ENCODE measurements around the gene SLC6A12. TPM values are rescaled to one million over a fixed set of nuclear protein-coding genes. Genes with fewer than 3 reads are reported as not detected.

SLC6A12 gene
- polyA plus RNA-seq, 3 donors: 11.7 to 19.5 (median 15.0) TPM

GRCh38 chr12:172732-173161 is 41.2 kb downstream of the SLC6A12 start:
- no peak for DNase-seq (ENCODE audit: extremely low read depth in 1 of 11, low read depth in 9 of 11, low spot score in 4 of 11)

DNA sequence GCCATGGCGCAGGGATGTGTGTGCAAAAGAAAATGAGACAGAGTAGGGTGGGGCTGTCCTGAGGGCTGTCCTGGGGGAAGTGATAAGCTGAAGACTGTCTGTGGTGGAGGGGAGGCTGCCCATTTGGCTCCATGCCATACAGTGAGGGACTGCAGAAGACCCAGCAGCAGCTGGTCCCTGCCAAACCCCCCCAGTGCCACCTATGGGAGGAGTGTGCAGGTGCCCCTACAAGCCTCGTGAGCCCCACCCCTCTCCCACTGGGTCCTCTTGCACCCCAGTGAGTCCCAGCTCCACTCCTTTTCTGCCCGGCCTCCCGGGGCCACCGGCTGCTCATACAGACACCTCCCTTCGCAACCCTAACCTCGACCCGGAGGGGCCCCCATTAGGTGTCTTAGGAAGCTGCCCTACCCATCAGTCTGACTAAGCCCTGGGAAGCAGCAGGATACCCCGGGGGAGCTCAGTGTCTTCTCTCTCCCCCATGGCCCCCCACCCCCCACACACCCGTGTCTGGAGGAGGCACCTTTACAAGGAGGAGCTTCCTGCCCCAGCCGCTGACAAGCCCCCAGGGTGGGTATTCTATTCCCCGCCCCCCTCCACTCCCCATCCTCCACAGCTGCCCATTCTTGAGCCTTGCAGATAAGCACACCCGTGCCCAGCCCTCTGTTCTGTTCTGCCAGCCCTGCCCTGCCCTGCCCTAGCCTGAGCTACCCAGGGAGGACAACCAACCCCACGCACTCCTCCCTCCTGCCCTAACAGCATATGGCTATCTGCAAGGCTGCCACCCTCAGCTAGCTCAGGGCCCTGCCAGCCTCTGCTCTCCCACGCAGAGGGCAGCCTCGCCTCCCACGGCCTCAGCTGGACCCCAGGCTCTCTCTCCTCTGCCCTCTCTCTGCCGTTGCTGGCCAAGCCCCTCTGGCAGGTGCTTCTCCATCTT is 41.9 kb downstream of the SLC6A12 start:
- no peak for DNase-seq (ENCODE audit: extremely low read depth in 1 of 11, low read depth in 9 of 11, low spot score in 4 of 11)

DNA sequence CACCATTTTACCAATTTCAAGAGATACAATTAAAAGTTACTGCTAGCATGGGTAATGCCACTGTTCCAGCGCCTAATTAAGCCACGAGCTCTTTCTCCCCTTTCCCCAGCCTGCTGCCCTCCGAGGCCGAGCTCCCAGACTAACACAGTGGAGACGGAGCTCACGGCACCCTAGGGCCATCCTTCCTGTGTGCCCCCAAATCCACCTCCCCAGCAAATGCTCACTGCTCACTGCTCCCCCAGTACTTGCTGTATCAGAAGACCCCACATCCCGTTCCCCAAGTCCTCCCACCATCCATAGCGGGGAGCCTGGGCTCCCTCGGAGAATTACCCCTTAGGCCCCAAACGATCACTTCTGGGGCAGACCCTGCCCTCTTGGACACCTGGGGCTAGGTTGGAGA is 42.7 kb downstream of the SLC6A12 start:
- DNase-seq (ENCODE audit: extremely low read depth in 1 of 11, low read depth in 9 of 11, low spot score in 4 of 11): no peak

DNA sequence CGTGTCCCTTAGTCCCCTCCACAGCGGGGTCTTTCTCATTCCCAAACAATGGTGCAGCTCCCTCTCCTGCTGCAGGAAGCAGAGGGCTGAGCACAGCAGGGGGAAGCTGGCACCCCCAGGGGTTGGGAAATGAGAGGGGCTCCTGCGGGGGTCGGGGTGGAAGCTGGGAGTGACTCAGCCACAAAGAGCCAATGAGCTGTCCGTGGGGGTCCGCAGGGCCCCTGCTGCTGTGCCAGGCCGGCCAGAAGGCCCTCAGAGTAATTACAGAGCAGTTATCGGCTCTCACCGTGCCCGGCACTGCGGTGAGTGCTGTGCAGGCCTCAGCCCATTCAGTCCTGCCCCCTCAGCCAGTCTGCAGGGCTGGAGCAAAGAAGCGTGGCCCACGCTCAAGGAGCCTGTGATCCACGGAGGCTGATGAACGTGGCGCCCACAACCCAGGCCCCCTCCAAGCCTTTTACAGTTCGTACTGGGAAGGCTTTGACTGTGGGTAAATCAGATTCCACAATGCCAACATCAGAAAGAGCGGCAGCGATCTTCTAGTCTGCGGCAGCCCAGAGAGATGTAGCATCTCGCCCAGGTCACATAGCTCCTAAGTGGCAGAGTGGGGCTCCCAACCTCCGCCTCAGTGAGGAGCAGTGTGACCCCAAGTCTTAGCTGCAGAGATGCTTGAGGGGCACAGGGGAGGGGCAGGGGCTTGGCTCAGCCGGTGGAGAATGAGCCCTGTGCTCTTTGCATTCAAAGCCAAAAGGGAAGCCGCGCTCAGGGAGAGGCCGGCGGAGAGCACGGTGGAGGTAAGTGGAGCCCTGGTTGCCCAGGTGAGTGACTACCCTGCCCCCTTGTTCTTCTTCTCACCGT is 43.4 kb downstream of the SLC6A12 start:
- DNase-seq (ENCODE audit: extremely low read depth in 1 of 11, low read depth in 9 of 11, low spot score in 4 of 11): no peak

GRCh38 chr12:169528-170370 is 44.2 kb downstream of the SLC6A12 start:
- no peak for DNase-seq (ENCODE audit: extremely low read depth in 1 of 11, low read depth in 9 of 11, low spot score in 4 of 11)

DNA sequence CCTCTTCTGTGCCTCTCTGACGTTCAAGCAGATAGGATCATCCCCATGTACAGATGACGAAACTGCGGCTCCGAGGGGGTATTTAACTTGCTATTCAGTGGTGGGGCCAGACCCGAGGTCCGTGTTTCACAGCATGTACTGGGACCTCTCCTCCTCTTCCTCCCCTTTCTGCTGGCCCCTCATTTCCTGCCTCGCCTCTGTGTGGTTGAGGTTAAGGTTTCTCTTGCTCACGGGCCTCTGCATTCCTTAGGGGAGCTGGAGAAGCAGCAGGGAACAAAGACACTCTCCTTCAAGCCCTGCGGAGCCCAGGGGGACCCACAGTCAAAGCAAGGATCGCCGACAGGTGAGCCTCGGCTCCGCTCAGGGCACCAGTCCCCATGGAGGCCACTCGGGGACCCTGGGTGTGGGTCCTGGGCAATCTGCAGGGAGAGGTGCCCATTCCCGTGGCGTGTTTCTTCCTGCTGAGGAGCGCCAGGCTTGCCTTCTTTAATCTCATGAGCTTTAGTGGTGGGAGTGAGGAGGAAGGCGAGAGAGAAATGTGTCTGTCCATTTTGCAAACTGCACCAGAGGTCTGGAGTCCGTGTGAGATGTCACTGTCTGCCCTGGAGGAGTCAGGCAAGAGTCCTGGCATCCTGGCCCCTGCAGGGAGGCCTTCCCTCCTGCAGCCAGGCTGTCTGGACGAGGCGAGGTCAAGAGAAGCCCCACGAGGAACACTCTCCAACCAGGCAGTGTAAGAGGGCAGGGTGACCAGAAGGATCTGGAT is 45.0 kb downstream of the SLC6A12 start:
- DNase-seq (ENCODE audit: extremely low read depth in 1 of 11, low read depth in 9 of 11, low spot score in 4 of 11): no peak

DNA sequence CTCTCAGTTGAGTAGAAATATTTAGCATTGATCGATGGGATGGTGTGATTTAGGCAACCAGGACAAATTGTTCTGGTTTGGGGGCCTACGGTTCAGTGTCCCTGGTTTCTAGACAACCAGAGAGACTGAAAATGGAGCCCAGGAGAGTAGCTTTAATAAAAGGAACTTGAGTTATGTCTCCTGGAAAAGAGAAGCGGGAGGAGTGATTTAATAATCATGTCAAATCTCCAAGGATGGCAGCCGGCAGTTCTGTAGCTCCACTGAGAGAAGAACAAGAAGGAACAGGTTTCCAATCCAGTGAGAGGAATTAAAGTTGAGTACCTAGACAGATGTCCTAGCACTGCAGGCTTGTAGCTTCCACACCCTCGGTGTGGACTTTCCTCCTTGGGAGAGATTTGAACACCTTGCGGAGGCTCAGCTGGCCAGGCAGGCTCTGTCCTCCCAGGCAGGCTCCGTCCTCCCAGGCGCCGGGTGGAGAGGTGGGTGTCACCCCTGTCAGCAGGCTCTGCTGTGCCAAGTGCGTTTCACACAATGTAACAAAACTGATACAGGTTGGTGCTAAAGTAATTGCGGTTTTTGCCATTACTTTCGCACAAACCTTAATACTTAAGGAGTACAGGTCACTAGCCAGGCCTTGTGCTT is 45.9 kb downstream of the SLC6A12 start:
- DNase-seq (ENCODE audit: extremely low read depth in 1 of 11, low read depth in 9 of 11, low spot score in 4 of 11): no peak

- no peak for DNase-seq (ENCODE audit: extremely low read depth in 1 of 11, low read depth in 9 of 11, low spot score in 4 of 11)
These were observed 47.4 kb downstream of the SLC6A12 start for GRCh38 chr12:166425-167075.

- no peak for DNase-seq (ENCODE audit: extremely low read depth in 1 of 11, low read depth in 9 of 11, low spot score in 4 of 11)
These were observed 48.0 kb downstream of the SLC6A12 start for GRCh38 chr12:165862-166368.

DNA sequence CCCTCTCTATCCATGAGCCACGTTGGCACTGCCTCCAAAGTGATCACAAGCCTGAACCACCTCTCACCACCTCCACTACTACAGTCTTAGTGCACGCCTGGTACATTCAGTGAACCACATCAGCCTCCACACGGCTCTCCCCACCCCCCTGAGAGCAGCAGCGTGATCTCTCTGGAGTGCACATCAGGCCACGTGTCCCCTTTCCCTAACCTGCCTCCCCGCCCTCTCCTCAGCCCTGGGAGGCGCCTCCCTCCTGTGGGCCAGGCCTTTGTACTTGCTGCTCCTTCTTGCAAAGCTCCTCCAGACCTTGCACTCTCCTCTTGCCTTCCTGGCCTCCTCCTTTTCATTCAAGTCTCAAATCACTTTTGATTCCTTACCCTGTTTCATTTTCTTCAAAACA is 49.8 kb downstream of the SLC6A12 start:
- peak in 2 of 11 donors; percentile 63 to 75 for DNase-seq (ENCODE audit: extremely low read depth in 1 of 11, low read depth in 9 of 11, low spot score in 4 of 11)

- no peak for DNase-seq (ENCODE audit: extremely low read depth in 1 of 11, low read depth in 9 of 11, low spot score in 4 of 11)
These were observed 50.5 kb downstream of the SLC6A12 start for GRCh38 chr12:163406-163986.

GRCh38 chr12:162467-163307 is 51.3 kb downstream of the SLC6A12 start:
- no peak for DNase-seq (ENCODE audit: extremely low read depth in 1 of 11, low read depth in 9 of 11, low spot score in 4 of 11)

GRCh38 chr12:161823-162222 is 52.1 kb downstream of the SLC6A12 start:
- DNase-seq (ENCODE audit: extremely low read depth in 1 of 11, low read depth in 9 of 11, low spot score in 4 of 11): no peak

DNA sequence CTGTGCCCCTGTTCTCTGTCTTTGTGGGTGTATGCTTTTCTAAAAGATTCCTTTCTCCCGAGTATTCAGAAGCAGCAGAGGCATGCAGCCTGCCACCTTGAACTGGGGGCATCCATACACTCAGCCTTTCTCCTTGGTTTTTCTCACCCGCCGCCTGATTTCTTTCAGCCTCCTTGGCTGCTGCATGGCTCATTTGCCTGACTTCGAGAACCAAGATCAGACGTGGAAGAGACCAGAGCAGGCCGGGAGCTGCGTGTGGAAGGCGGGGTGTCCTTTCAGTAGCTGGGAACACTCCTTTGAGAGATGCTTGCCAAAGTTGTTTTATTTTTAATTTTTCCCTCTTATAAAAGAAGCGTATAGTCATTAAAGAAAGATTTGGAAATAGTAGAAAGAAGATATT is 53.1 kb downstream of the SLC6A12 start:
- DNase-seq (ENCODE audit: extremely low read depth in 1 of 11, low read depth in 9 of 11, low spot score in 4 of 11): no peak

- no peak for DNase-seq (ENCODE audit: extremely low read depth in 1 of 11, low read depth in 9 of 11, low spot score in 4 of 11)
These were observed 54.7 kb downstream of the SLC6A12 start for GRCh38 chr12:159156-159782.

GRCh38 chr12:157644-158043 is 56.3 kb downstream of the SLC6A12 start:
- DNase-seq (ENCODE audit: extremely low read depth in 1 of 11, low read depth in 9 of 11, low spot score in 4 of 11): no peak
